COLO668 (cell line): ENCODE data around the gene THRA.

Experiments used
- DNase-seq: peaks from one replicate; lab custom pipeline; 2025; ENCODE audit not compliant: unreplicated experiment; lab: John Stamatoyannopoulos, UW

Gene THRA

GRCh38 chr17:40026816-40027613, 35.8 kb upstream of the THRA start:
- peak; percentile 71 for DNase-seq

- DNase-seq, result no peak
Observed at GRCh38 chr17:40027614-40028012, 35.2 kb upstream of the THRA start.

GRCh38 chr17:40028595-40028994, 34.2 kb upstream of the THRA start:
- DNase-seq, result no peak

DNA sequence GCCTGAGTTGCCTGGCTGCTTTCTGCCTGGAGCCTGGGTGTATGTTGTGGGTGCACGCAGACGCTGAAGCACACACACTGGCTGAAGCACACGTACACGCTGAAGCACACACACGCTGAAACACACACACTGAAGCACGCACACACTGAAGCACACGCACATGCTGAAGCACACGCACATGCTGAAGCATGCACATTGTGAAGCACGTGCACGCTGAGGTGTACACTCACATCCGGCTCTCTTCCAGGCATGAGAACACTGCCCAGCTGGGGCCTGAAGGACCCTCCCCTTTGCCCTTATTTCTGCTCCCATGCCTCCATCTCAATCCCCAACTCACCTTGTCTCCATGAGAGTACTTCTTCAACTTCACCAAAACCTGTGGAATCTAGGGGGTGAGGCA, 31.1 kb upstream of the THRA start:
- no peak for DNase-seq

DNA sequence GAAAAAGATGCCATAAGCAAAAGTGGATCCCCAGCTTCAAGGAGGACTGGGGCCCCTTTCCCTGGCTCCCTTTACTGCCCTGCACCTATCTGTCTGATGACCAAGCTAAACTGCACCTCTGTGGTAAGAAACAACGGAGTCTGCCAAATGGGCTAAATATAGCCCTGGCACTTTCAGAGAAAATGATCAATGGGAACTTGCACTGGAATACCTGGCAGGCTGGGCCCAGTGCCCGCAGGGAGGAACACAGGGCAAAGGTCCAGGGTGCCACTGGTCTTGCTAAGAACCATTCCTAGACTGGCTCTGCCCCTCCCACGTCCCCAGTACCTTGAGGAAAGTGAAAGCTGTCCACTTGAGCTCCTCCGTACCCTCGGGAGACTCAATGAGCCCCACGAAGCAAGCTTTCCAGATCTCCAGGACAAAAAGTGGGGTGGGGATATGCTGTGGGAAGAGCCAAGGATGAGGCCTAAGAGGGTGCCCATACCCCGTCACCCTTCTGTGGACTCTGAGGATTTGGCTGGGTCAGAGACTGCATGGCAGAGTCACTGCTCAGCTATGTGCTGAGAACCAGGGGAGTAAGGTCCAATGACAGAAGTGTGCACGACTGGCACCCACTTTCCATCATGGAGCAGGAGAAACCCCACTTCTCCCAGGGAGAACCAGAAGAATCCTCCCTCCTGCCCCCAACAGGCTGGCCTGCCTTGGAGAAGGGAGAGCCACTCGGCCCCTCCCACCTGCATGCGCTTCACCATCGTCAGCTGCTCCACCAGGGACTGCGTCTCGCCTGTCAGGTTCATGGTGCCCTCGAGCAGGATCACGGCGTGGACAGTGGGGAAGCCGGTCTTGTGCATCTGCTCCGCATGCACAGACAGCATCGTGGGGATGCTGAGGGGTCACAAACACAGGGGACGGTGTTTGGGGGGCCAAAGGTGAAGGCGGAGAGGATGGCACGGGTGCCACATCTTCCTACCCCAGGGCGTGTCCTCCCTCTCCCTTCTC, 30.1 kb upstream of the THRA start:
- DNase-seq, result no peak

DNA sequence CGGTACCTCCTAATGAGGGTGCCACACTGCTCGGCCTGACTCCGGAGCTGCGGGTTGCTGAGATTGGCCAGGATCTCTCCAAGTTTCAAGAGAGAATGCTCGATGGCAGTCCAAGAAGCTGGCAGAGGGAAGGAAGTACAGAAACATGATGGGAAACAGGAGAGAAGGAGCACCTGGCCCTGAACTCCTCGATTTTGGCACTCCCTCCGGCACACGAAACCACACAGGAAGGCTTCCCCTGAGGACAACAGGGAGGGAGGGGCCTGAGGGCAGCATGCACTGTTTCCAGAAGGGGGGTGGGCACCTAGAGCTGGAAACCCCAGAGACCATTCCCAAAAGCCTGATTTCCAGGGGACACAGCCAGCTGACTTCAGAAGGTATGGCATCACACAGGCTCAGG, 29.4 kb upstream of the THRA start:
- DNase-seq, result no peak

GRCh38 chr17:40034426-40035161, 28.2 kb upstream of the THRA start:
- no peak for DNase-seq

GRCh38 chr17:40035162-40035559, 27.6 kb upstream of the THRA start:
- peak; percentile 12 for DNase-seq

DNA sequence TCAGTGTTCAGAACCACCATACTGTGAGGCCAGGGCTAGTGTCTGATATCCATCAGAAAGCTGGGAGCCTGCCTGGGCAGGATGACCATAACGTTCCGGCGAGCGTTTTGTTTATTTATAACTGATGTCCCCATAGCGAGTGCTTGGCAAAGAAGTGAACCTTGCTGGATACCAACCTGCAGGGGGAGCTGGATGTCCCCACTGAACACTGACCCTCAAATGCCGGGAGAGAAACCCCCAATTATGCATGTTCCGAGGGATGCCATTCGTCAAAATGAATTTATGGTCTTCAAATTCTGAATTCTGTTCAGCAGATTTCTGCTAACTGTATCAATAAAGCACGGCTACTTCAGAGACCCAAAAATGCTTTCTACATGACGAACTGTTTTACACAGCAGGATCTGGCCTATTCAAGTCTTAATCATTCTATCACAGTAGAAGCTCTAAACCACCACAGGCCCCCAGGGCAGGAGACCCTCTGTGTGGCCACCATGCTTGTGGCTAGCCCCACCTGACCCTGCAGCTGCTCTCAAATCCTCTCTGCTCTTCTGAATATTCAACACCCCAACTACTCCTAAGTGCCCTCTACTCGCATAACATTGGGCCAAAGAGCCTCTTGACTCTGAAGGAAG, 23.8 kb upstream of the THRA start:
- peak; percentile 5 for DNase-seq

GRCh38 chr17:40041196-40041595, 21.6 kb upstream of the THRA start:
- no peak for DNase-seq

DNA sequence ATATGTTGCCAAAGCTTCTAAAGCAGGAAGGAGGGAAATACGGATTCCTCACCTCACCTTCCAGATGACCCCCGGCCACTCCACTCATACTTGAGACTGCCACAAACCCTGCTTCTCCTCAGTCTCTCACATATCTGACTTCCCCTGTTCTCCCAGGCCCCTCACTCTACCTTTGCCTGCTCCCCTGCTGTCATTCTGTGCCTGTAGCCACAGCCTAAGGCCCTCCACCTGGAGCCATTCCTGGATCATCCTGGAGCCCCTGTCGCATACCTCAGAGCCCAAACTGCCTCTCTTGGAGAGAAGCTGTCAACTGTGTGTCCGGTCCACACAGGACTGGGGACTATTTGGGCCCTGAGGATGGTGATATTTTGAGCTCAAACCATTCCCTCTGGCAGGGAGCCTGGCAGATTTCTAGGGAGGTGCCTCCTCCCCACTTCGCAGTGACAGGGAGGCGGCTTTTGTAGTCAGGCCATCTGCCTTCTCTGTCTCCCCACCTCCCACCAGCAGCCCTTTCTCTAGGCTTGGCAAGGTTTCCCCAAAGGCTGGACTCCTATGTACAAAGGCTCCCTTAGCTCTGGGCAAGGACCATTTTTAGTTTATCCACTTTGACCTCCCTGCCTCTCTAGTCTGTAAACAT, 6.3 kb upstream of the THRA start:
- no peak for DNase-seq

GRCh38 chr17:40058186-40058784, 4.5 kb upstream of the THRA start:
- no peak for DNase-seq

GRCh38 chr17:40058865-40059264, 3.9 kb upstream of the THRA start:
- DNase-seq, result no peak

GRCh38 chr17:40059729-40060475, 2.9 kb upstream of the THRA start:
- no peak for DNase-seq

DNA sequence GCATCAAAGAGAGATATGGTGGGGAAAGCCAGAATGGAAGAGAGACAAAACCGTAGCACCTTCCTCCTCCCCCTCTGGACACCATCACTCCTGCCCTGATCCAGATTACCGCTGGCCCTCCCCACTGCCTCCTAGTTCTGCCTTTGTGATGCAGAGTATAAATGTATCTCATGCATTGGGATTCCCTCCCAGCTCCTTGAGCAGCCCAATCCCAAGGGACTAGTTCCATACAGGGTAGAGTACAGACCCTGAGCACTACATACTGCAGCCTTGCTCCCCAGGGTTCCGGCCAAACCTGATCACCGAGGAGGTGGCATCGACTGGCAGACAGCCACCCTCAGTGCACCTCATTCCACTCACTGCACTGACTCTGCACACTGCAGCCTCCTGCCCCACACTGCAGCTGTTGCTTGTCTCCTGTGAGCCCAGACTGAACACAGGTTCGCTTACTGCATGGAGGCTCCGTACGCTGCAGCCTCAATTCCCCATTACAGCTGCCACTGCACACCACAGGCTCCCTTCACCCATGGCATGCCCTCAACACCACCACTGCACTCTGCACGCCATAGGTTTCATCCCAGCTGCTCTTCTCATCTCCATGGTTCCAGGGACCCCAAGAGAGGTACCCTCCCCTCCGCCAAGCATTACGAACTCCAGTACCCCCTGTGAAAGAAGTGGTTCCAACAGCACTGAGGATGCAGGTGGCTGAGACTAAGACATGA, 1.7 kb upstream of the THRA start:
- no peak for DNase-seq

GRCh38 chr17:40061609-40062038, 1.1 kb upstream of the THRA start:
- no peak for DNase-seq

DNA sequence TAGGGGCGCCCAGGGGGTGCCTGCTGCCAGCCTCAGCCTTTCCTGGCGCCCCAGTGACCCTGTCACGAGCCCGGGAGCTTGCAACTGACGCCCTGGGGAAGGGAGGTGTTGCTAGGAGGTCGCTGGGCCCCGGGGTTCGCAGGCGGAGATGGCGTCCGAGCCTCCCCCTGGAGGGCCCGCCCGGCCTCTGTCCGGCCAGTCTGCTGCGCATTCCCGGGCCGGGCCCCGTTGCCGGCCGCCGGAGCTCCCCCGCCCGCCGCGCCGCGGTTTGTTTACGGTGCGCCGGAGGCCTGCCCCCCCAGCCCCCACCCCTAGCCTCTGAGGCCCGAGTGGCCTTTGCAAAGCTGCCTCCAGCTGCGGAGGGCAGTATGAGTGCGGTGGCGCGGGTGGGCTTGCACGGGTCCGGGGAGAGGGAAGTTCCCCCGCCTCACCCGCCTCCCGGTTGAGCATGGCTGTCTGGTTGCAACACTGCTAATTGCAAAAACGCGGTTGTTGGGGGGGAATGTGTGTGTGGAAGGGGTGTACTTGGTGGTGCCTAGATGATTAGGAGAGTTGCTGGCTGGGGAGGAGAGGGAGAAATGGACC, 514 bp downstream of the THRA start:
- DNase-seq, result peak; percentile 23

- no peak for DNase-seq
Observed at GRCh38 chr17:40063901-40064531, 1.3 kb downstream of the THRA start.
